ENCODE measurements around the gene PRKCA.

GRCh38 chr17:66543526-66543925 is 241.1 kb downstream of the PRKCA start:
- no peak for TF ChIP-seq POLR2A (IDR thresholded peaks at IDR 0.05; ENCODE audit: low read depth, low read length)
- TF ChIP-seq TAF1 (IDR thresholded peaks at IDR 0.05; ENCODE audit: borderline replicate concordance, low read depth, low read length), result no peak
